Right atrium auricular region (tissue), 2 donors: ENCODE results near the gene KRTAP5-5. TPM values are rescaled to one million over a fixed set of nuclear protein-coding genes. Genes with fewer than 3 reads are reported as not detected.
"Not testable (repeated sequence)": the region's sequence is repeated elsewhere in the genome, so short reads cannot be mapped to it uniquely, and the experiment has no call there.

Experiments
- DNase-seq: peaks from one replicate; pipeline ENCODE4 v3.0.0-alpha.2; 2019; ENCODE audit warnings: low spot score
- H3K27ac ChIP-seq, 2 donors: fragments of 200-600 bp; sonication (generic); 1 replicate in 1 of 2; 2 replicates in 1 of 2; pipeline ENCODE4 v1.5.1; 2016 to 2019
- H3K27me3 ChIP-seq, 2 donors: fragments of 200-600 bp; sonication (generic); one replicate each; pipeline versions ENCODE4 v1.5.1 to v1.6.0; 2017 to 2019
- H3K36me3 ChIP-seq: fragments of 200-600 bp; sonication (generic); one replicate; pipeline ENCODE4 v1.5.1; 2016
- H3K4me1 ChIP-seq, 2 donors: fragments of 200-600 bp; sonication (generic); one replicate each; pipeline versions ENCODE4 v1.5.1 to v1.6.0; 2017 to 2019
- H3K4me3 ChIP-seq, 2 donors: fragments of 200-600 bp; sonication (generic); 1 replicate in 1 of 2; 2 replicates in 1 of 2; pipeline ENCODE4 v1.5.1; 2017 to 2019; ENCODE audit warnings: mild to moderate bottlenecking in 1 of 2, moderate library complexity in 1 of 2
- H3K9me3 ChIP-seq, 2 donors: fragments of 200-600 bp; sonication (generic); one replicate each; pipeline ENCODE4 v1.5.1; 2019
- total RNA-seq, 2 donors: library from RNA; depleted of rRNA; stranded (reverse); fragments of >200 nt; gene quantifications; one replicate each; pipeline ENCODE4 v1.1.0, GENCODE V29; 2016
- TF ChIP-seq, protein P1 (sequence below), 2 donors: fragments of 200-600 bp; sonication (generic); IDR thresholded peaks; one replicate each; pipeline ENCODE4 v1.5.1; 2019; ENCODE audit warnings: antibody characterized with exemption in 2 of 2

Gene KRTAP5-5
- total RNA-seq, 2 donors from 2014 or later, result not detected

GRCh38 chr11:1665313-1665712 is 35.7 kb downstream of the KRTAP5-5 start:
- Histone ChIP-seq H3K27ac (no peak overlapping the region), H3K36me3 (no peaks in the 10 kb centered on the region), H3K4me1 (no peaks in the 10 kb centered on the region), H3K4me3 (no peak overlapping the region), H3K9me3 (no peaks in the 10 kb centered on the region), H3K27me3 (no peaks in the 10 kb centered on the region)
- TF ChIP-seq, protein P1, sequence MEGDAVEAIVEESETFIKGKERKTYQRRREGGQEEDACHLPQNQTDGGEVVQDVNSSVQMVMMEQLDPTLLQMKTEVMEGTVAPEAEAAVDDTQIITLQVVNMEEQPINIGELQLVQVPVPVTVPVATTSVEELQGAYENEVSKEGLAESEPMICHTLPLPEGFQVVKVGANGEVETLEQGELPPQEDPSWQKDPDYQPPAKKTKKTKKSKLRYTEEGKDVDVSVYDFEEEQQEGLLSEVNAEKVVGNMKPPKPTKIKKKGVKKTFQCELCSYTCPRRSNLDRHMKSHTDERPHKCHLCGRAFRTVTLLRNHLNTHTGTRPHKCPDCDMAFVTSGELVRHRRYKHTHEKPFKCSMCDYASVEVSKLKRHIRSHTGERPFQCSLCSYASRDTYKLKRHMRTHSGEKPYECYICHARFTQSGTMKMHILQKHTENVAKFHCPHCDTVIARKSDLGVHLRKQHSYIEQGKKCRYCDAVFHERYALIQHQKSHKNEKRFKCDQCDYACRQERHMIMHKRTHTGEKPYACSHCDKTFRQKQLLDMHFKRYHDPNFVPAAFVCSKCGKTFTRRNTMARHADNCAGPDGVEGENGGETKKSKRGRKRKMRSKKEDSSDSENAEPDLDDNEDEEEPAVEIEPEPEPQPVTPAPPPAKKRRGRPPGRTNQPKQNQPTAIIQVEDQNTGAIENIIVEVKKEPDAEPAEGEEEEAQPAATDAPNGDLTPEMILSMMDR (IDR thresholded peaks at IDR 0.05), result no peak
- DNase-seq, result no peak

GRCh38 chr11:1667121-1667850 is 37.7 kb downstream of the KRTAP5-5 start:
- no peak for DNase-seq
- Histone ChIP-seq H3K9me3 (no peaks in the 10 kb centered on the region), H3K36me3 (no peaks in the 10 kb centered on the region), H3K4me1 (no peaks in the 10 kb centered on the region), H3K27ac (no peak overlapping the region), H3K27me3 (no peaks in the 10 kb centered on the region), H3K4me3 (no peak overlapping the region)
- TF ChIP-seq, protein P1 (IDR thresholded peaks at IDR 0.05), result no peak

DNA sequence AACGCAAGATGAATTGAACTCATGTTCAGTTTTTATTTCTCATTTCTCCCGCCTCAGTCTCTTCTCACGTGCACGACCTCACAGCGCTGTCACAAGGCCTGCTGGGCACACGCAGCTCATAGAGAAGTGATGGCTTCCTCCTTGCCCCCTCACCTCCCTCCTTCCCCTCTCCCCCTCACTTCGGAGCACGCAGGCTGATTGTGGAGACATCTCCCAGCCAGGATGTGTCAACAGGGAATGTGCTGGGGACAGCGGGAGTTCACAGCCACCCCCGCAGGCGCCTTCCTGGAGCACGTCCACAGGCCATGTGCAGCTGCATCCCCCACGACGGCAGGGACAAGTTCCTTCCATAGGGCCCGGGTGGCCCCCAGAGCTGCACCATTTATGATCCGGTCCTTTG is 38.3 kb downstream of the KRTAP5-5 start:
- Histone ChIP-seq H3K9me3 (no peaks in the 10 kb centered on the region), H3K4me1 (no peaks in the 10 kb centered on the region), H3K36me3 (no peaks in the 10 kb centered on the region), H3K4me3 (no peak overlapping the region), H3K27me3 (no peaks in the 10 kb centered on the region), H3K27ac (no peak overlapping the region)
- TF ChIP-seq, protein P1 (IDR thresholded peaks at IDR 0.05), result no peak
- no peak for DNase-seq

DNA sequence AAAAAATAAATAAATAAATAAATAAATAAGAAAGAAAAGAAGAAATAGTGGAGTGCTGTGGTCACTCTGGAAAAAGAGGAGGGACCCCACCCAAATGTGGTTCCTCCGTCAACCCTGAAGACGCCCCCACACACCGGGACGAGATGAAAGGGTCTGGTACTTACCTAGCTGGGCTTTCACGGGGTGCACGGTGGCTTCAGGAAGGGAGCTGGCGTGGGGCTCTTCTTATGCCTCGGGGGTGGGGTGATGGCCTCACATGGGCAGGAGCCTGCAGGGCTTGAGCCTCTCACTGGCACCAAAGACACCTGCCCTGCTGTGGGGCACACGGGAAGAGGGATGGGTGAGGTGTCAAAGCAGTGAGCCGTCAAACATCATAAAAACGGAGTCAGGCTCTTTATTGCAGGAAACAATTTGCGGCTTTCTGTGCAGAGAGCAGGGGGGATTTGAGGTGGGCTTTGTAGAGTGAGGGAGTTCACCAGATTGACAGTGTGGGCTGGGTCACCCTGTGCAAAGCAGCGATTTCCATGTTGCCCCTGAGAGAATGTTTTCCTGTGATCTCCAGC is 39.4 kb downstream of the KRTAP5-5 start:
- no peaks in the 10 kb centered on the region for H3K4me1 ChIP-seq
- no peak overlapping the region for H3K4me3 ChIP-seq
- no peaks in the 10 kb centered on the region for H3K36me3 ChIP-seq
- no peaks in the 10 kb centered on the region for H3K9me3 ChIP-seq
- H3K27ac ChIP-seq, result no peak overlapping the region
- no peak for DNase-seq
- H3K27me3 ChIP-seq, result no peaks in the 10 kb centered on the region
- TF ChIP-seq, protein P1 (IDR thresholded peaks at IDR 0.05), result no peak

GRCh38 chr11:1669546-1670218 is 40.1 kb downstream of the KRTAP5-5 start:
- Histone ChIP-seq H3K9me3 (no peaks in the 10 kb centered on the region), H3K36me3 (no peaks in the 10 kb centered on the region), H3K4me1 (no peaks in the 10 kb centered on the region), H3K4me3 (no peak overlapping the region), H3K27me3 (no peaks in the 10 kb centered on the region), H3K27ac (no peak overlapping the region)
- TF ChIP-seq, protein P1 (IDR thresholded peaks at IDR 0.05), result no peak
- DNase-seq, result no peak

GRCh38 chr11:1670457-1670856 is 40.9 kb downstream of the KRTAP5-5 start:
- H3K36me3 ChIP-seq, H3K27me3 ChIP-seq, H3K9me3 ChIP-seq, H3K4me3 ChIP-seq, DNase-seq, H3K4me1 ChIP-seq, H3K27ac ChIP-seq: not testable (repeated sequence)
